GM21367 (cell line): ENCODE data around the gene S100A13.

Experiments
- ATAC-seq: cut with Tn5 transposase; IDR thresholded peaks from one replicate; pipeline ENCODE4 v1.9.1; 2021; ENCODE audit not compliant: unreplicated experiment

The S100A13 gene

GRCh38 chr1:153573351-153573750 lies 54.0 kb downstream of the S100A13 start:
- ATAC-seq: no peak

- ATAC-seq: no peak
Observed at GRCh38 chr1:153572569-153573015, 54.7 kb downstream of the S100A13 start.

- ATAC-seq: no peak
Observed at GRCh38 chr1:153571706-153572105, 55.6 kb downstream of the S100A13 start.

GRCh38 chr1:153570874-153571273 lies 56.4 kb downstream of the S100A13 start:
- ATAC-seq: no peak

GRCh38 chr1:153569465-153569864 lies 57.8 kb downstream of the S100A13 start:
- ATAC-seq: no peak
